Measurements from ENCODE around the gene MYG1.

MYG1 gene

GRCh38 chr12:53343969-53344368, 44.5 kb downstream of the MYG1 start (continued):
- TF ChIP-seq TSHZ2 (CRISPR knock-in tag; IDR thresholded peaks at IDR 0.05) (no peak), ZC3H10 (CRISPR knock-in tag; IDR thresholded peaks at IDR 0.05) (no peak), PATZ1 (CRISPR knock-in tag; IDR thresholded peaks at IDR 0.05; ENCODE audit: borderline replicate concordance) (no peak)

GRCh38 chr12:53344487-53344823, 45.0 kb downstream of the MYG1 start:
- TF ChIP-seq ZNF70 (CRISPR knock-in tag; IDR thresholded peaks at IDR 0.05) (no peak), POU6F1 (CRISPR knock-in tag; IDR thresholded peaks at IDR 0.05; ENCODE audit: borderline replicate concordance, low read depth) (no peak), OSR1 (CRISPR knock-in tag; IDR thresholded peaks at IDR 0.05) (no peak), BACH2 (CRISPR knock-in tag; IDR thresholded peaks at IDR 0.05; ENCODE audit: borderline replicate concordance) (no peak)
- ATAC-seq: no peak

- peak; percentile 93 for ATAC-seq
- TF ChIP-seq CREB5 (CRISPR knock-in tag; IDR thresholded peaks at IDR 0.05; ENCODE audit: low read depth): no peak
- TF ChIP-seq ZNF70 (CRISPR knock-in tag; IDR thresholded peaks at IDR 0.05): no peak
- TF ChIP-seq TCF4 (CRISPR knock-in tag; IDR thresholded peaks at IDR 0.05; ENCODE audit: borderline replicate concordance): no peak
- TF ChIP-seq GLIS3 (CRISPR knock-in tag; IDR thresholded peaks at IDR 0.05): no peak
Observed at GRCh38 chr12:53344824-53345485, 45.5 kb downstream of the MYG1 start.

- ATAC-seq: no peak
- no peak for TF ChIP-seq BACH2 (CRISPR knock-in tag; IDR thresholded peaks at IDR 0.05; ENCODE audit: borderline replicate concordance)
- TF ChIP-seq ISL1 (CRISPR knock-in tag; IDR thresholded peaks at IDR 0.05): no peak
- TF ChIP-seq ZC3H10 (CRISPR knock-in tag; IDR thresholded peaks at IDR 0.05): no peak
- TF ChIP-seq TCF4 (CRISPR knock-in tag; IDR thresholded peaks at IDR 0.05; ENCODE audit: borderline replicate concordance): no peak
- TF ChIP-seq ZFP3 (CRISPR knock-in tag; IDR thresholded peaks at IDR 0.05): no peak
- TF ChIP-seq ZNF8 (CRISPR knock-in tag; IDR thresholded peaks at IDR 0.05): no peak
- no peak for TF ChIP-seq TSHZ2 (CRISPR knock-in tag; IDR thresholded peaks at IDR 0.05)
Observed at GRCh38 chr12:53345486-53346188, 46.1 kb downstream of the MYG1 start.

GRCh38 chr12:53346491-53346890, 47.0 kb downstream of the MYG1 start:
- ATAC-seq: no peak
- TF ChIP-seq RARB (CRISPR knock-in tag; IDR thresholded peaks at IDR 0.05) (no peak), POU6F1 (CRISPR knock-in tag; IDR thresholded peaks at IDR 0.05; ENCODE audit: borderline replicate concordance, low read depth) (no peak), PATZ1 (CRISPR knock-in tag; IDR thresholded peaks at IDR 0.05; ENCODE audit: borderline replicate concordance) (no peak), TOX (CRISPR knock-in tag; IDR thresholded peaks at IDR 0.05; ENCODE audit: borderline replicate concordance) (no peak), OSR1 (CRISPR knock-in tag; IDR thresholded peaks at IDR 0.05) (no peak), CSRNP3 (CRISPR knock-in tag; IDR thresholded peaks at IDR 0.05) (no peak)

Measured in SK-N-SH treated with all-trans-retinoic acid at 6 μM for 48 hours (cell line).